Activated CD8-positive, alpha-beta memory T cell treated with anti-CD3 and anti-CD28 coated beads for 48 hours (primary cell): ENCODE results near the gene AGAP1.

Experiments
- DNase-seq, 3 experiments: peaks; one replicate each; pipeline ENCODE4 v3.0.0-alpha.2; 2020; ENCODE audit warnings: low read depth in 2 of 3, low spot score in 2 of 3

Gene AGAP1

DNA sequence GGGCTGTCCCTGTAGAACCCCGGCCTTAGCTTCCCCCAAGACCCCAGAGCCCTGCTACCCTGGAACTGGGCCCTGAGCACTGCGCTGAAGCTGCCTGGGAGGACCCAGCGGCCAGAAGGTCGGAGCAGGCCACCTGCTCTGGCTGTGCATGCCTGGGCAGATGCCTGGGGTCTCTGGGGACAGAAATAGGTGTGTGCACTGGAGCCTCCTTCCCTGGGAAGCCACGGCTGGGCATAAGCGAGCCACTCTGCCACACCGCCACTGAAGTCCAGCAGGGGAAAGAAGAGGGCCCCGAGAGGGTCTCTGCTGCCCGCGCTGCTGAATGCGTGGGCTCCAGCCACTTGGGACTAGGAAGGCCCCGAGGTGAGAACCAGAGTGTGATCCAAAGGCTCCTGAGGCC, 667.7 kb downstream of the AGAP1 start:
- DNase-seq: no peak

DNA sequence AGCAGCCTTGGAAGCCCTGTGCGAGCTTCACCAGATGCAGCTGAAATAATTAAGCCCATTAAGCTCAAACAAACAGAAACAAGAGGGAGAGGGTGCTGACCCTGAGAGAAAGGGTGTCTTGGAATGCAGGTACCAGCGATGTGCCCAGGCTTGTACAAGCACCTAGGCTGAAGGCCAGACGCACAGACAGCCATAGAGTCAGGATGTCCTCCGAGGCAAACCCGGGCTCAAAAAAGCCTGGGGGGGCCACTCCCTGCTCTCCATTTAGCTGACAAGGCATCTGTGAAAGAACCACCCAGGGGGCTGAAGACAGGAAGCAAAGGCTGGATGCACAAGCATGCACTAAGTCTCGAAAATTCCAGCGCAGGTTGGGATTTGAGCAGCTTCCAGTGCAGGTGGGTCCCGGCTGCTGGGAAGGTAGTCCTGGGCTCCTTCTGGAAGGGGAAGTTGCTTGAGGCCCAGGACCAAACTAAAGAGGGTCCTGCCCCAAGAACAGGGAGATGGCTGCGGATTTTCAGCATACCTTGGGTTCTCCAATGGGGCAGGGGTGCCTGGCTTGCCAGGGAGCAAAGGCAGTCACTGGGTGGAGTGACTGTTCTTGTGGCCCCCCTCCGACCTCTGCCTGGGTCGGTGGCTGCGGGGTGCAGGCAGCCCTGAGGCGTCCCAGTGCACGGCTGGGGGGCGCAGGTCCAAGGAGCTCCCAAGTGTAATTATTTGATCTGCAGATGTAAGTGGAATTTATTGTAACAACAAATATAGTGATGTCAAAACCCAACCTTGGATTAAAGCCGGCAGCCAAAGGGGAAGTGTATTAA, 668.4 kb downstream of the AGAP1 start:
- DNase-seq: no peak

DNA sequence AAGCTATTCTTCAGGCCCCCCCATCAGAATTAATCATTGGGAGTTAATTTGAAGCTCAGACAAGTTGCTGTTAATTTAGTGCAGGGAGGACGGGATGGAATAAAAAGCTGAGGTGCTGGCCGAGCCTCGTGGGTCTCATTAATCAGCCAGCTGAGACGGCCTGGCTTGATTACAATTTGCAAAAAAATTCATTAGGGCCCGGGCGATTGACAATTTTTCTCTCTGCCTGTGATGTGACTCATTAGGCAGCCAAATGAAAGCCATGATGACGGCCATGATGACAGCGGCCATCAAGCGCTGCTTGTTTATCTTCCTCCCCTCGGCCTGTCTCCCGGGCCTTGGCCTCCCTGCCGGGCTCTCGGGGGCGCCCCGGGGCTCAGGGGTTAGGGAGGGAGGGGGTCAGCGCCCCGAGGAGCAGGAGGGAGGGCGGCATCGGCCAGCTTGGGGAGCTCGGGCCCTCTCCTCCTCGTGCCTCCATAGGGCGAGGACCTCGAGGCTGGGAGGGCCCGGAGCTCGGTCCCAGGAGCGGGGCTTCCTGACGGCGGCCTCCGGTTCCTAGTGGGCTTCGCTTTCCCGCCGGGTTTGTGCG, 669.1 kb downstream of the AGAP1 start:
- DNase-seq: no peak

DNA sequence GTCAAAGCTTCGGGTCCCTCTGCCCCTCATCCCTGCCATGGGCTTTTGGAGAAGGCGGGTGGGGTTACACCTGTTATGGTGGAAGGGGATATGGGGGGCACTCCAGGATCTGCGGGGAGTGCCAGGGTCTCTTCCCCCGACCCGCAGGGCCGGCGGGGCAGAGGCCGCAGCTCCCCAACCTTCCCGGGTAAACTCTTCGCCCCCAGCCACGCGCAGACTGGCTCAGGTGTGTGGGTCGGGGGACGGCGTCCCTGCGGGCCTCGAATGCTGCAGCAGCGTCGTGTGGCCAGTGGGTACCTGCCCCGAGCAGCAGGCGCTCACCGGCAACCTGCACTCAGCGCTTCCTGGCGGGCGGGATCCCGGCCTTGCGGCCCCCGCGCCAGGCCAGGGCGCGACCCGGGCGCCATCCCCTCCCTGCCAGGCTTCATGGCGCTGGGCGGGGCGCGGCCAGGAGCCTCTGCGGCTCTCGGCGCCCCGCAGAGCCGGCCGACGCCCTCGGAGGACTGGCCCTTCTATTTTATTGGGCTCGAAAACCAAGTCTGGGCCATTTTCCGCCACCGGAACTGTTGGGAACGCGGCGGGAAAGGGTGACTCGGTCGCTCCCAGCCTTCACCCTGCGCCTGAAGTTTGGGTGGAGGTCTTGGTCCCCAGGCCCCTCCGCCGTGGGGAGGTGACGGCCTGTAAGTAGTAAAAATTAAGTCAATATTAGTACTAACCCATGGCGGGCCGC, 669.8 kb downstream of the AGAP1 start:
- DNase-seq: no peak

DNA sequence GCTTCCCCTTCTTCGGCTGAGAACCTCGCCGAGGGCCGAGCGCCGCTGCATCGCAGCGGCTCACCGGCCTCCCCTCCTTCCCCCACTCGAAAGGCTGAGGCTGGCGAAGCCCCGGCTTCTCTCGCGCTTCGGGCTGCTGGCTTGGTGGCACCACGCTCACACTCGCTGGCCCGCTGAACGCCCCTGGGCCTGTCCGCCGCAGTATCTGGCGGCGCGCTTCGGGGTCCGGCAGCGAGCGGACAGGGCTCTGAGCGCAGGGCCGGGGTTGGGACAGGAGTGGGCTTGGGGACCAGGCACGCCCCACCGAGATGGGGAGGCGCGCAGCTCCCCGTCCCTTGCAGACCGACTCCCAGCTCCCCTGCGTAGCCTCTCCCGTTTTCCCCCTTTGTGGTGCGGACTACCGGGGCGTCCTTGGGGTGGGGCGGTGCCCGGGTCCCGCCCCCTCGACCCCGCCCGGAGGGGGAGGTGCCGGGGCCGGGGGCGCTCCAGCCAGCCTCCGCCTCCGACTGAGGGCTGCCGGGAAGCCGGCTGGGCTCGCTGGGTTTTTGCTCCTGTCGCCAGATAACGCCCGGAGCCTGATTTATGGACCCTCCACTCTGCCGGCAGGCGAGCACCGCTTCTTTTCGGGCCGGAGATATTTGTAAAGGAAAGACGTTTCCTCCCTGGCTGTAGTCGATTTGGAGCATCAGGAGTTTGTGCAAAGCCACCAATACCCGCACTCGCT, 670.5 kb downstream of the AGAP1 start:
- no peak for DNase-seq

DNA sequence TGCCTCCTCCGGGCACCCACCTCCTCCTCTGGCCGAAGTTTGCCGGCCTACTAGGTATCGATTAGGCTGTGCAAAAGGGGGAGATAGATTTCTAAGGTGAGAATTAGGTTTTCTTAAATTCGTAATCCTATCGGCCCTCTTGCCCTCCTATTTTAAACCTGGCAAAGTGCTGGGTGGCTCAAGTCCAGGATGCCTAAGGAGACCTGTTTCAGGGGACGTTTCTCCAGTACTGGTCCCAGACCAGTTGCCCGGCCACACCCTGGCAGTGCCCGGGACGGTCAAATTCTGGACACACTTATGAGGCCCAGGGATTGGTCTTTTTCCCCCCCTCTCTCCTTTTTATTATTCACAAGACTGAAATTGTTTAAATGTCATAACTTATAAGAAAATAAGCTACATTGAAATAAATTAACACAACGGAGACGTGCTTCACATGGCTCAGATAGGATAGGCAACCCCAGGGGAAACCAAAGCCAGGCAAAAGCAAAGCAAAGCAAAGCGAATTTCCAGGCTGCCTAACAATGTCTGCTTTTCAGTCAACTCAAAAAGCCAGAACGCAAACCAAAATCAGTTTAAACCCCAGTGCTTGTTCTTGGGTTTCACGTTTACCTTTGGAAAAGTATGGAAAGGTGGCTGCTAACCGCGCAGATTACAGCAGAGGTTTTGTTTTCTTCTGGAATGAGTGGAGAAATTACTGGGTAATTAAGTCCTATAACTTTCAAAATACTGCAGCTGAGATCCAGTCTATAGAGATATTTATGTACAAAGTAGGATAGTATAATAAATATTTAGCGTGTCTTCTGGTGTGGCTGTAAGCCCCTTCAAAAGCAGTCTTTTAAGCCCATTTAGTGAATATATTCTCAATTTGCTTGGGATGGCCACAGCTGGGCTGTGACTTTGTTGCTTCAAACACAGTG, 671.3 kb downstream of the AGAP1 start:
- DNase-seq: no peak

DNA sequence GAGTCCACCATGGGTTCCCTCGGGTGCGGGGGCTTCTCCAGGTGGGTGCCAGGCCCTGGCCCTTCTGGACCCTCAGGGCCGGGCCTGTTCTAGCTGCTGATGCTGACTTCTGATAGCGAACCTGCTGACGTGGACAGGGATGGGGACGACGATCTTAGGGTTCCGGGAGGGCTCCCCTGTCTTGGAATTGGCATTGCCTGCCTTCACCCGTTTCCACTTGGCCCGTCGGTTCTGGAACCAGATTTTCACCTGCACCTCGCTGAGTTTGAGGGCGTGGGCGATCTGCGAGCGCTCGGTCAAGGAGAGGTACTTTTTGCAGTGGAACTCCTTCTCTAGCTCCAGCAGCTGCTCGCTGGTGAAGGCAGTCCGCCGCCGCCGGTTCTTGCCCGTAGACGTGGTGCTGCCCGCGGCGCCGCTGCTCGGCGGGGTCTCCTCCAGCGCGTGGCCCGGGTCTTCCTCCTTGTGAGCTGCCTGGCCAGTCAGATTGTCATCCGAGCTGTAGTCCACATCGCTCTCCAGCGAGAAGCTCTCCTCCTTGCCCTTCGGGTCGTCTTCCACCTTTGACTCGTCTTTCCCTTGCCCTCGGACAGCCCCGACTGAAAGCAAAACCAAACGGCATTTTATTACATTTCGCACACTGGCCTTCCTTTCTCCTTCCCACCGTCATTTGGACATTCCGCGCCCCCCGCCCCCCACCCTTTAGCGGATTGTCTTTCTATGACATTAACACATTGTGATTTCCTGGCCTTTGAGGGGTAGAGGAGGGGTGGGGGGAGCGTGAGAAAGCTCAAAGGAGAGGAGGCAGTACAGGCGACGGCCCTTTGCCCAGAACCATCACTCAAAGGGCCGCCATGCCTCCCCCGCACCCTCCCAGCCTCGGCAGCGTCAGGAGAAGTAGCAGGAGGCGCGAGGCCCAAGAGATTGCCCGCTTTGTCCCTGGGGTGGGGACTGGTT, 672.3 kb downstream of the AGAP1 start:
- DNase-seq: no peak

DNA sequence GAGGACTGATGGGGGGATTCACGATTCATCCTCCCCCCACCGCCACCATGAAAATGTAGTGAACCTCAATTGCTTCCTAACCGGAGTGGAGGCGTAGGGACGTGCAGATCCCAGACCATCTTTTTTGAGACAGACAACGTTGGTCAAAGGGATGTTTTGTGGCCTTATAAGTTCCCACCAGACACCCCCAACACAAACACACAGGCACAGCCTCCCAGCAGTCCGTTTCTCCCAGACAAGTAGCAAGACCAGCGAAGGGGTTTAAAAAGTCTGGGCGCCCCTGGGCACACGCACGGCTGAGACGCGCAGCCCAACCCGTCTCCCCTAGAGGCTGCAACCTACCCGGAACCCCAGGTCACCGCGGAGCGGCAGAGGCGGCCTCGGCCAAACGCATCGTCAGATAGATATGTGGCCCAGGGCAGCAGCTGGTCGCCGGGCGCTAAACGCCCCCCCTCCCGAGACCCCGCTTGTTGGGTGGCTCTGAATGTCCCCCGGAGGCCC, 673.0 kb downstream of the AGAP1 start:
- no peak for DNase-seq

DNA sequence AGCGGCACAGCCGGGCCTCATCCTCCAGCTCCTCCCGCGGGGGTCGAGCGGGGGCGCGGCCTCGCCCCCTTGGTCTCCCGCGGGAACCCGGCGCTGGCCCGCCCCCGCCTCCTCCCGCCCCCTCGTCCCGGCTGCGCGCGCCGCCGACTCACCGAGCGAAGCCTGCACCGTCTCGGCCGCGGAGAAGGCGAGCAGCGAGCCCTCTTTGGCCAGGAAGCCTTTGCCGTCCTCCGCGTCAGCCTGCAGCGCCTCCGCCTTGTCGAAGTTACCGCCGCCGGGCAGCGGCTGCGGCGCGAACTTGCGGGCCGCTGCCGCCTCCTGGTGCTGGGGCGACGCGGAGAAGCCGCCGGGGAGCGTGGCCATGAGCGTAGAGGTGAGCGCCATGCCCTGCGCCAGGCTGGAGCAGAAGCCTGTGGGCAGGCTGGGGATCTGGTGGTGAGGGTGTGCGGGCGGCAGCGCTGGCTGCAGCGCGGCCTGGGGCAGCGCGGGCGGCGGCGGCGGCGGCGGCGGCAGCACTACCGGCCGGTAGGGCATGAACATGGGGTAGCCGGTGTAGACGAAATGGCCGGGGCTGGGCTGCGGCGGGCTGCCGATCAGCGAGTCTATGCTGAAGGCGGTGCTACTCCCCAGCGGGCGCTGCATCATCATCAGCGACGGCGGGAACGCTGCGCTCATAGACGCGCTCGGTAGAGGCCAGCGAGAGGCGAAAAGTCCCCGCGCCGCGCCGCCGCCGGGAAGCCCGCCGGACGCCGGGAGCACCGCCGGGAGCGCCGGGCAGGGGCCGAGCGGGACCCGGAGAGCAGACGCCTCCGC, 673.7 kb downstream of the AGAP1 start:
- DNase-seq: no peak

DNA sequence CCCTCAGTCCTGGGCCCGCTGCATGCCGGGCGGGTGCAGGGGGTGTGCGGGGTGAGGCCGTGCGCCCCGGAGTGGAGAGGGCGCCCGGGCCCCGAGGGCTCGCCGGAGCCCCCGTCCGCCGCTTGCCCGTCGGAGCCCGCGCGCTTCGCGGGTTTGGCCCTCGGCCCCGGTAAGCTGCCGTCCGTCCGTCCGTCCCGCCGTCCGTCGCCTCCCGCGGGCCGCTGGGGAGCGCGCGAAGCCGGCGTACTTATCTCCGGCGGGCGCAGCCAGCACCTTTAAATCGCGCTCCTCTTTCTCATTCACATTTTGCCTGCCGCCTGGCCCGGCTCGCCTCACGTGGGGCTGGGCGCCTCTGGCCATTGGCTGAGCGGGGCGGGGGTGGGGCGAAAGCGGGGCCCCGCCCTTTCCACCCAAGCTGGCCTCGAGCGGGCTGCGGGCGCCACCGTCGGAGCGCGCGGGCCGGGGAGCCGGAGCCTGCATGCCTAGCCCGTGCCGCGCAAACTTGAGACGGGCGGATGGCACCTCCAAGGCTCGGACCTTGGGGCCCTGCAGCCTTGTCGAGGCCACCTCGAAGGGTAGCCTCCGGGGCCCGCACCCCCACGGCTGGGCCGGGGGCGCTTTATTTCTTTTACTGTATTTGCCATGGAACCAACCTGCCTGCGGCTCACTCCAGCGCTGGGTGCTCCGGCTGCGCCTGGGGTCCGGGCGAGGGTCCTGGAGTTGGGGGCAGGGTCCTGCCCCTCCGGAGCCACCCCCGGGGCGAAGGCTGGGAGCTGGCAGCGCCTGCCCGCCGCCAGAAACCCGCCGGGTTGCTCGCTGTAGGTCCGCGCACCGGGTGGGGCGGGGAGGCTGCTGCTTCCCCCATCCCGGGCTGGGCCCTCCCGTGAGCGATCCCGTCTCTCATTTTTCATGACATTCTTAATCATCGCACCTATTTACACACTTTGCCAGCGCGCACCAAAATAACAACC, 674.6 kb downstream of the AGAP1 start, which contains the start of gene GBX2:
Gene GBX2, minus strand, starts transcription at position 277 of the 971 bp plus-strand sequence. CDS start 415 bp downstream, outside the sequence.
- DNase-seq: no peak

DNA sequence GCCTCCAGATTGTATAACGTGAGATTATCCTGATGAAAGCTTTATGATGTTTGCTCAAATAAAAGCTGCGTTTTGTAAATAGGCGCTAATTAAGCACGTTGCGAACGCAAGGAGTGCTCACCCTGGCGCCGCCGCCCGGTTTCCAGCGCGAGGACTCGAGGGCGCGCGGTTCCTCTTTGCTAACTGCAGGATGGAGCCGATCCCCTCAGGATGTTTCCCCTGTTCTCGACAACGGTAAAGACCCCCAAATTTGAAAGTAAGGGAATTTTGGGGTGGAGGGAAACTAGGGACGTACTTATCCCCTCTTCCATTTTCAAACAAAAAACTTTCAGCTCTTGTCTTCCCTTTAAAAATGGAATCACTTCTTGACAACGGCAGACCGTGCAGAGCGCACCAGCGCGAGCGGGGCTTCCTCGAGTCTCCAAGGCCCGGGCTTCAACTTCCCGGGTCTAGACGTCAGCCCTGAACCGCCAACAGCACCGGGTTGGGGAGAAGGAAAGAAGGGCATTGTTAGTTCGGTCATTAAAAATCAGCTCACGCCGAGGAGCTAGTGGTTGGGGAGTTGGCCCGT, 675.4 kb downstream of the AGAP1 start:
- DNase-seq: no peak

DNA sequence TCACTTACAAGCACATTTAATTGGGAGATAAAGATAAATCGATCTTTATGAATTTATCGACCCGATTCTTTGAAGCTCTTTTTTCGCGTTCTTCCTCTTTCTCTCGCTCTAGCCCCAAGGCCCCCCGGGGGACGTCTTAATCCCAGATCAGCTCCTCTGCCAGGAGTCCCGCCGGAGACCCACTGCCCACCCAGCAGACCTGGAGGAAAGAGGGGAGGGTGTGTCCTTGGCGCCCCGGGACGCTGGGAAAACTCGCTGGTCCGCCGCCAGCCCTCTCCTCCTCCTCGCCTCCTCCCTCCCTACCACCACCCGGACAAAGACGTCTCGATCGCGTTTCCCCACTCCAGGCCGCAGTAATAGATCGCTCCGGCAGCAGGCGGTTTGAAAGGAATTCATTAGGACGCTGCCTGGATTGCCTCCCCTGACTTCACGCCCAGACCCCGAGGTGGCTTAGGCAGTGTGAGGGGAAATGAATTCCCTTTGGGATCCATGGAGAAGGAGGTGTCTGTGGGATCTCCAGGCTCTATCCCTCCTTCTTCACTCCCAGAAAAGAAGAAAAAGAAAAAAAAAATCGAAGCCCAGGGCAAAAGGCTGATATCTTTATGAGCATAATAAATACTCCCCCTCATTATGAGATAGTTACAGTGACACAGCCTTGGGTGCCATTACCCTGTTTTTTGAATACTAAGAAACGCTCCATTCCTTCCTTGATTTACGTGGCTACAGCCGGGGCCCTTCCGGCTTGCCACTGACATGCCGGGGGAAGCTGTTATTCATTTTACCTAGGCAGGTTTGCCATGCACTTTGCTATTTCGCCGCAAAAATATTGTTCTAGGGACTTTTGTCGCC, 676.1 kb downstream of the AGAP1 start:
- DNase-seq: no peak

DNA sequence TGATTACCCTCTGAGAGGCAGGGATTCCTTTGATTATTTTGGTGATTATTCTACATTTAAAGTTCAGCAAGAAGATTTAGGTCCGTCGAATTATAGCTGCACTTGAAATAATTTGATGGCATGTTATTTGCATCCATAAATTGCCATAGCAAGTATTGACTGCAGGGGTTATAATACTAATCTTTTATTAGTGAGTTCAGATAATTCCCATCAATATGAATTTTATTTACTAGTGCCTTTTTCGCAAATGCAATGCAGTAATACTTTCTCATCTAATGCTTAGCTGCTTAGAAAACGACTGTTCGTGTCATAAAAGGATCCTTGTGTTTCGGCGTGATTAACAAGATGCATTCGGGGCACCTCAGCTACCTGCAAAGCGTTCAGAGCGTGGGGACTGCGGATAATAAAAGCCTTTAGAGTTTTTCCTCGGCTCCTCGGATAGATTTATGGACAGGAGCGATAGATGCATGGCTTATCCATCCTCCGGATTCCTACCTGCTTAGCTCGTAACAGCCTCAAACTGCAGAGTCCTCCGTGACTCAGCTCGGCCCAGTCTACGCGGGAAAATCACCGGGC, 676.8 kb downstream of the AGAP1 start:
- DNase-seq: no peak

DNA sequence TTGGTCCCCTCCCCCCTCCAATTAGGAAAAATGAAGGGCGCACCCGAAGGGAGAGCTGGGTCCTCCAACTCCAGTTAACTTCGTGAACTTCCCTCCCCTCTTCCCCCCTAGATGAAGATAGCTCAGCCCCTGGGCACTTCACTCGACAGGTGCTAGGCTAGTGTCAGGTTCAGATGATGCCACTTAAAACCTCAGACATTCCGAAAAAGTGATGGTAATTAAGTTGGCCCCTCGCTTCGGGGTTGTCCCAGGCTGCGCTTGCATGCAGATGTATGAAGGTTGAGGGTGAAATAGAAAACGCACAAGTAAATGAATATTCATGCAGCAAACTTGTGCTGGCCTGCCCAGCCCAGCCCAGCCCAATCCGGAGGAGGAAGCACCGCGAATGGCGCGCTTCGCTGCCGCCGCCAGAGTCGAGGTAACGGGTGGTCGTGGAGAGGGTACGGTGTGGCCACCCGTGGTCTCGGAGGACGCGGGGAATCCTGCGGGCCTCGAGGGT, 677.4 kb downstream of the AGAP1 start:
- no peak for DNase-seq

DNA sequence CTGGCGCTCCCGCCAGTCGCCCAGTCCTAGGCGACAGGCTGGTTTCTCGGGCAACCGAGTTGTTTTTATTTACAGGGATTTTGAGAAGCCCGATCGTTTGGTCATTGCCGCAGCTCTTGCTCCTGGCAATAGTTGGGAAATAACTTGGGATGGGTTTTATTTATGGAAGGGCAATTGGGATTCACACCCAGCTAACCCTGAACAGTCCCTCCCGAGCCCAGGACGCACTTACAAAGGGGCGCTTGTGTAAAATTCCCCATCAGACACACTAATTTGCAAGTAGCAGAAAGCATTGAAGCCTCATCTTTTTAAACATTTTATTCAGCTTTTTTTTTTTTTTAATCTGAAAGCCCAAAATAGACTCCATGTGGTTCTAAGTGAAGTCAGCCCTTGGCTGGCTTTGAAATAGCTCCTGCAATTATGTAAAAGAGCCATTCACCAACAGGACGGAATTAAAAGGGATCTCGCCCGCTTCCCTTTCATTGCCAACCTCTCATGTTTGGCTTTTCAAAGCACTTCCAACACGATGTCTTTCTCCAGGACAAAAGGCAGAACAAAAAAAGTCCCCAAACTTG, 677.9 kb downstream of the AGAP1 start:
- DNase-seq: no peak
